ENCODE data around the gene MKNK1.
A peak's percentile ranks its signal among the peaks of the same experiment; 100 is the strongest.

MKNK1 gene

GRCh38 chr1:46525253-46525983, 78.7 kb downstream of the MKNK1 start:
- no peak for FAIRE-seq

DNA sequence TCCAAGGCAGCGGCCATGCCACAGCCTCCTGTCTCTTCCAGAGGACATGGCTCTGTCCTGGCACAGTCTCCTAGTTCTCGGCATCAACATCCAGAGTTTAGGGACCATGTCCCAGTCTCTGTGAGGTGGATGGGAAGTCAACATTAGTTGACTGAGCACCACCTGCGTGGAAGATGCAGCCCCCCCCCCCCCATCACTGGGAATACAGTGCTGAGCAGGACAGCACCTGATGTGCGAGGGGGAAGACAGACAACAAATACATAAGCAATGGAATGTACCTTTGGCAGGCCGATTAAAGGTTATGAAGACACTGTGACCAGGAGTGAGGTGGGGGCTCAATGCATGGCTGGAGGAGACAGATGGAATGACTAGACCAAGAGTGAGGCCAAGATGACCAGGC, 79.2 kb downstream of the MKNK1 start:
- FAIRE-seq (no peak), DNase-seq (ENCODE audit: low spot score) (no peak)

More at GRCh38 chr1:46525253-46525983, 78.7 kb downstream of the MKNK1 start:
- DNase-seq (ENCODE audit: low spot score), result no peak

GRCh38 chr1:46523496-46524353, 80.3 kb downstream of the MKNK1 start:
- DNase-seq (ENCODE audit: low spot score) (no peak), FAIRE-seq (no peak)

DNA sequence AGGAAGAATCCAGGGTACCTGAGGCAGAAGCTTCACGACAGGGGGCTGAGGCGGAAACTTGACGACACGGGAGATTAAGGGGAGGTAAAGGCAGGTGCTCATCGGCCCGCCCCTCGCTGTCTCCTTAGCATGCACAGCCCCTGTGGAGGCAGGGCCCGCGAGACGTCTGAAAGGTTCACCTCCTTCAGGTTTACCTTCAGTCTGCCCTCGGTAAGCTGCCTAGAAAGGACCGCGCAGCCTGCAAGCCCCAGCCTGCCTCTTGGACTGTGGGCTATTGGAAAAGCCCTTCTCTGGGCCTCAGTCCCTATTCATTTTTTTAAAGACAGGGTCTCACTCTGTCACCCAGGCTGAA, 81.1 kb downstream of the MKNK1 start:
- FAIRE-seq (no peak), DNase-seq (ENCODE audit: low spot score) (no peak)

- DNase-seq (ENCODE audit: low spot score) (peak; percentile 98), FAIRE-seq (peak; percentile 98)
Measured at GRCh38 chr1:46522184-46522968, 81.7 kb downstream of the MKNK1 start.

- FAIRE-seq (no peak), DNase-seq (ENCODE audit: low spot score) (no peak)
Measured at GRCh38 chr1:46521414-46521813, 82.7 kb downstream of the MKNK1 start.

GRCh38 chr1:46520063-46520911, 83.8 kb downstream of the MKNK1 start:
- FAIRE-seq (peak; percentile 94), DNase-seq (ENCODE audit: low spot score) (peak; percentile 93)

DNA sequence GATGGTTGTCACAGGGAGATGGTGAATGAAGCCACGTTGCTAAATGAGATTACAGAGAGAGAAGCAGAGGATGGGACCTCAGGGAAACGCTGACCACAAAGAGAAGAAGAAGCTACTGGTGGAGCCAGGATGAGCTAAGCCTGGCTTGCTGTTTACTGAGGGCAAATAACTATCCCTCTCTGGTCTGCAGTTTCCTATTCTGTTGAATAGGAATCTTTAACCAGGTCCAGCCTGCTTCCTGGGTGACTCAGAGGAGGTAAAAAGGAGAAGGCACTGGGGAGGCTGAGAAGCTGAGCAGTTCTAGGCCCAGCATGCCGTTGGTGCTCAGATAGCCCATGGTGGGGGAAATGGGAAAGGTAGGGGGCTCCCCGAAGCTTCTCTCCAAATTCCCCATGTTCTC, 84.9 kb downstream of the MKNK1 start:
- FAIRE-seq (peak; percentile 78), DNase-seq (ENCODE audit: low spot score) (peak; percentile 68)

DNA sequence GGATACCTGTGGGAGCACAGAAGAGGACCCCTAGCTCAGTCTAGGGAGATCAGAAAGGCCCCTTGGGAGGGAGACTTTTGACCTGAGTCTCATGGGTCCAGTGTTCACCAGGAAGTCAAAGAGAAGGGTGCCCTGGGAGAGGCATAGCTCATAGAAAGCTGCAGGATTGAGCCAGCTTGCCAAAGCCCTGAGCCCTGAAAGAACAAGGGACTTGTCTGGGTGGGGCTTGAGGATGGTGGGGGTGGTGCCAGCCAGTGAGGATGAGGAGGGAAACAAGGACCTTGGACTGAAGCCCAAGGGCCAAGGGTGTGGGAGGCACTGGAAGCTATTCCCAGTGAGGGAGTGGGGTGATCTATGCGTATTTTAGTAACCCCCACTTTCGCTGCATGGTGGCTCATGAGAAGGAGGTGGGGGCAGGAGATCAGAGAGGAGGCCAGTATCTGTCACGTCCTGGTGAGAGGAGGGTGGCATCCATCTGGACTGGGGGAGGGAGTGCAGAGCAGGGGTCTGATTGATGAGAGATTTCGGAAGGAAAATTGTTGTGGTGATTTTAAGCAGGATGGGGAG, 86.1 kb downstream of the MKNK1 start:
- DNase-seq (ENCODE audit: low spot score), result no peak
- FAIRE-seq, result no peak

GRCh38 chr1:46517010-46517600, 87.0 kb downstream of the MKNK1 start:
- DNase-seq (ENCODE audit: low spot score), result no peak
- FAIRE-seq, result no peak

- FAIRE-seq (no peak), DNase-seq (ENCODE audit: low spot score) (no peak)
Measured at GRCh38 chr1:46516200-46516950, 87.7 kb downstream of the MKNK1 start.

DNA sequence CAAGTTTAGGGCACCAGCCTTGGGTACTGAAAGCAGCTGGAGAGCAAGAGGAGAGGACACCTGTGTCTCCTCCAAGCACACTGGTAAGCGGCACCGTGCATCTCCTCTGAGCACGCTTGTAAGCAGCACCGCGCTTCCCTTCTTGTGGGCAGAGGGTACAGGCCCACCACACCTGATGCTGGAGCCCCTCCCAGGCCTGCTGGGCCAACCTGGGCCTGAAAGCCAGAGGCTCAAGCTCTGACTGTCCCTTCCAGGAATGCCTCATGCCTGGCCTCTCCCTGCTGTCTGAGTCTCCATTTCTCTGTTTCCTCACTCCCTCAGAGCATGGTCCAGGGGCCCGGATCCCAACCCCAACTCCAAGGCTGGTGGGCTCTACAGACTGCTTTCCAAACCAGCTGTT, 88.5 kb downstream of the MKNK1 start:
- no peak for DNase-seq (ENCODE audit: low spot score)
- FAIRE-seq, result no peak

- DNase-seq (ENCODE audit: low spot score), result no peak
- no peak for FAIRE-seq
Measured at GRCh38 chr1:46513536-46513935, 90.5 kb downstream of the MKNK1 start.

- DNase-seq (ENCODE audit: low spot score) (no peak), FAIRE-seq (no peak)
Measured at GRCh38 chr1:46512792-46513190, 91.3 kb downstream of the MKNK1 start.

DNA sequence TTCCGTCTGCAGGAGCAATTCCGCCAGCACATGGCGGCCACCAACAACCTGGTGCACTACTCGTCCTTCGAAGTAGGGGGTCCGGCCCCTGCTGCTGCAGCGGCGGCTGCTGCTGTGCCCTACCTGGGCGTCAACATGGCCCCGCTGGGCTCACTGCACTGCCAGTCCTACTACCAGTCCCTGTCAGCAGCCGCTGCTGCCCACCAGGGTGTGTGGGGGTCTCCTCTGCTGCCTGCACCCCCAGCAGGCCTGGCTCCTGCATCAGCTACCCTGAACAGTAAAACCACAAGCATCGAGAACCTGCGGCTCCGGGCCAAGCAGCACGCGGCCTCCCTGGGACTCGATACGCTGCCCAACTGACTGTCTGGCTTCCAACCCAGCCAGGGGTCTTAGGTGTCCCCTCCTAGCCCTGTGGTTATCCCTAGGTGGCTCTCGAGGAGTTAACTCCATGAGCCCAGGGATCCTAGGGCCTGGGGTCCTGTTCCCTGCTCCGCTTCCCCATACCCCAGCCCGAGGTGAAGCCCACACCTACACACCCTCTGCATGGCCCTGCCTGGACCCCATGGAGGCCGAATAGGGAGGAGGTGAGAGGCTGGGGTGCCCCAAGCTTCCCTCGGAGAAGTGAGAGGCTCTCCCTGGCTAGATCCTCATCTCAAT, 91.8 kb downstream of the MKNK1 start:
- no peak for DNase-seq (ENCODE audit: low spot score)
- no peak for FAIRE-seq

GRCh38 chr1:46510998-46511365, 93.1 kb downstream of the MKNK1 start:
- FAIRE-seq (no peak), DNase-seq (ENCODE audit: low spot score) (no peak)

- FAIRE-seq (no peak), DNase-seq (ENCODE audit: low spot score) (no peak)
Measured at GRCh38 chr1:46510341-46510997, 93.6 kb downstream of the MKNK1 start.

DNA sequence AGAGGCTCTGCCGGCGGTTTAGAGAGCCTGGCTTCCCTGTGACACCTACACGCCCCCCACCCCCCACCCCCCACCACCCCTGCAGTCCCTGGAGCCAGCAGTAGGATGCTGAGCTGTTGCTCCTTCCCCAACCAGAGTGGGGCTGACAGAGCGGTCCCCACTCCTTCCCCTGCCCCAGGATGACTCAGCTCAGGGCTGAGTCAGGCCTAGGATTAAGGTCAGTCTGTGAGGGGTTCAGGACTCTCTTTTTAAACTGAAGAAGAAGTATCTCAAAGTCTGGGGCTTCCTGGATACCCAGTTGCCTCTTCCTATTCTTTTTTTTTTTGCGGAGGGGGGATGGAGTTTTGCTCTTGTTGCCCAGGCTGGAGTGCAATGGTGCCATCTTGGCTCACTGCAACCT, 95.3 kb downstream of the MKNK1 start:
- DNase-seq (ENCODE audit: low spot score), result peak; percentile 23
- FAIRE-seq, result no peak

Data from RCC 7860 (cell line).